Hepatocyte (in vitro differentiated cells): ENCODE data around the gene EPHA6. TPM values are rescaled to one million over a fixed set of nuclear protein-coding genes. Genes with fewer than 3 reads are reported as not detected.

Experiments used
- DNase-seq: peaks from one replicate; pipeline ENCODE4 v3.0.0-alpha.2; 2016; ENCODE audit warnings: low spot score
- H2AFZ ChIP-seq: fragments of 200-600 bp; sonication (generic); 2 replicates; pipeline ENCODE4 v1.6.0; 2016; ENCODE audit warnings: antibody characterized with exemption, mild to moderate bottlenecking
- H3K27ac ChIP-seq: fragments of 200-600 bp; sonication (generic); 2 replicates; pipeline ENCODE4 v1.5.1; 2016; ENCODE audit warnings: mild to moderate bottlenecking
- H3K27me3 ChIP-seq: fragments of 200-600 bp; sonication (generic); 2 replicates; pipeline ENCODE4 v1.6.1; 2016
- H3K36me3 ChIP-seq: fragments of 200-600 bp; sonication (generic); replicated peaks from 2 replicates; pipeline ENCODE4 v1.5.1; 2016; ENCODE audit warnings: low read depth; ENCODE audit not compliant: insufficient read depth
- H3K4me1 ChIP-seq: fragments of 200-600 bp; sonication (generic); 2 replicates; pipeline ENCODE4 v1.5.1; 2016; ENCODE audit warnings: mild to moderate bottlenecking, moderate library complexity; ENCODE audit not compliant: insufficient read depth
- H3K4me2 ChIP-seq: fragments of 200-600 bp; sonication (generic); 2 replicates; pipeline ENCODE4 v1.6.0; 2016
- H3K4me3 ChIP-seq: fragments of 200-600 bp; sonication (generic); 2 replicates; pipeline ENCODE4 v1.5.1; 2016; ENCODE audit warnings: mild to moderate bottlenecking
- H3K79me2 ChIP-seq: fragments of 200-600 bp; sonication (generic); 2 replicates; pipeline ENCODE4 v1.6.0; 2017; ENCODE audit warnings: mild to moderate bottlenecking
- H3K9me2 ChIP-seq: fragments of 200-600 bp; sonication (generic); replicated peaks from 2 replicates; pipeline ENCODE4 v1.6.0; 2017; ENCODE audit warnings: mild to moderate bottlenecking; ENCODE audit not compliant: insufficient read depth
- H3K9me3 ChIP-seq: fragments of 200-600 bp; sonication (generic); 2 replicates; pipeline ENCODE4 v1.5.1; 2016; ENCODE audit warnings: low read depth, mild to moderate bottlenecking
- H4K20me1 ChIP-seq: fragments of 200-600 bp; sonication (generic); 2 replicates; pipeline ENCODE4 v1.6.0; 2016; ENCODE audit warnings: mild to moderate bottlenecking; ENCODE audit not compliant: insufficient read depth, poor library complexity, severe bottlenecking
- CTCF ChIP-seq: fragments of 200-600 bp; sonication (generic); IDR thresholded peaks from 2 replicates; pipeline ENCODE4 v1.5.1; 2016; ENCODE audit warnings: antibody characterized with exemption, mild to moderate bottlenecking; ENCODE audit not compliant: poor library complexity
- EZH2 ChIP-seq: fragments of 200-600 bp; sonication (generic); IDR thresholded peaks from 2 replicates; pipeline ENCODE4 v1.6.1; 2016; ENCODE audit warnings: antibody characterized with exemption, mild to moderate bottlenecking, borderline replicate concordance
- EZH2phosphoT487 ChIP-seq: fragments of 200-600 bp; sonication (generic); IDR thresholded peaks from one replicate; pipeline ENCODE4 v1.6.1; 2018; ENCODE audit warnings: antibody characterized with exemption, mild to moderate bottlenecking, low read depth, moderate library complexity; ENCODE audit not compliant: unreplicated experiment, severe bottlenecking
- WGBS: methylation state at CpG from one replicate; pipeline ENCODE4 v1.1.6; 2016; ENCODE audit warnings: low lambda C conversion rate; ENCODE audit errors: missing lambda C conversion rate; 5-methylcytosine and 5-hydroxymethylcytosine counted together
- polyA plus RNA-seq: library from polyadenylated mRNA; unstranded; fragments of >200 nt; fragmentation: Nextera tagmentation; extraction: Ambion mirVana; gene quantifications from 2 replicates; pipeline ENCODE4 v1.2.1, GENCODE V29; 2016
- total RNA-seq: library from RNA; depleted of rRNA; stranded (reverse); fragments of >200 nt; gene quantifications from 2 replicates; pipeline ENCODE4 v1.2.3, GENCODE V29; 2014

The EPHA6 gene
- total and polyA plus RNA-seq, 2 experiments from 2014 or later, result 3.4 to 16.7 TPM

GRCh38 chr3:97200387-97200786 is 386.0 kb downstream of the EPHA6 start:
- no peak overlapping the region for H3K4me3 ChIP-seq
- no peaks in the 10 kb centered on the region for H3K9me3 ChIP-seq
- H3K36me3 ChIP-seq, result no peaks in the 10 kb centered on the region
- no peak overlapping the region for H3K27ac ChIP-seq
- no peak for DNase-seq
- H4K20me1 ChIP-seq, result no peaks in the 10 kb centered on the region
- H3K79me2 ChIP-seq, result no peaks in the 10 kb centered on the region
- H3K9me2 ChIP-seq, result no peaks in the 10 kb centered on the region
- H3K4me2 ChIP-seq, result no peak overlapping the region
- no peaks in the 10 kb centered on the region for H3K4me1 ChIP-seq
- no peak for TF ChIP-seq EZH2
- TF ChIP-seq CTCF, result no peak
- TF ChIP-seq EZH2phosphoT487, result no peak
- WGBS, result 83% methylated on average over 3 of the region's 3 CpGs
- no peaks in the 10 kb centered on the region for H3K27me3 ChIP-seq
- H2AFZ ChIP-seq, result no peak overlapping the region

- H3K27me3 ChIP-seq, result no peaks in the 10 kb centered on the region
- no peak overlapping the region for H3K27ac ChIP-seq
- no peaks in the 10 kb centered on the region for H3K9me2 ChIP-seq
- no peaks in the 10 kb centered on the region for H3K9me3 ChIP-seq
- H2AFZ ChIP-seq, result no peak overlapping the region
- H3K4me2 ChIP-seq, result no peak overlapping the region
- H3K4me3 ChIP-seq, result no peak overlapping the region
- H3K79me2 ChIP-seq, result no peaks in the 10 kb centered on the region
- WGBS, result 85% methylated on average over 2 of the region's 2 CpGs
- no peaks in the 10 kb centered on the region for H3K4me1 ChIP-seq
- no peaks in the 10 kb centered on the region for H3K36me3 ChIP-seq
- no peak for DNase-seq
- no peak for TF ChIP-seq EZH2
- TF ChIP-seq CTCF, result no peak
- TF ChIP-seq EZH2phosphoT487, result no peak
- H4K20me1 ChIP-seq, result no peaks in the 10 kb centered on the region
Observed at GRCh38 chr3:97201814-97202213, 387.4 kb downstream of the EPHA6 start.

GRCh38 chr3:97228966-97229365 is 414.6 kb downstream of the EPHA6 start:
- Histone ChIP-seq H3K4me1 (peaks cover 10% of the 10 kb centered on the region), H3K27ac (no peak overlapping the region), H3K4me3 (no peak overlapping the region), H2AFZ (no peak overlapping the region), H4K20me1 (no peaks in the 10 kb centered on the region), H3K9me2 (no peaks in the 10 kb centered on the region), H3K4me2 (peak overlapping the region; percentile 3), H3K79me2 (no peaks in the 10 kb centered on the region), H3K36me3 (no peaks in the 10 kb centered on the region), H3K27me3 (no peaks in the 10 kb centered on the region), H3K9me3 (no peaks in the 10 kb centered on the region)
- whole genome bisulfite sequencing, result 43% methylated on average over 1 of the region's 1 CpG
- DNase-seq, result no peak
- no peak for TF ChIP-seq EZH2
- TF ChIP-seq EZH2phosphoT487, result no peak
- no peak for TF ChIP-seq CTCF

GRCh38 chr3:97230486-97230885 is 416.1 kb downstream of the EPHA6 start:
- H3K9me3 ChIP-seq, result no peaks in the 10 kb centered on the region
- H3K27ac ChIP-seq, result no peak overlapping the region
- WGBS, result 68% methylated on average over 3 of the region's 3 CpGs
- H3K4me2 ChIP-seq, result no peak overlapping the region
- TF ChIP-seq CTCF (no peak), EZH2 (no peak), EZH2phosphoT487 (no peak)
- H2AFZ ChIP-seq, result no peak overlapping the region
- no peak overlapping the region for H3K4me3 ChIP-seq
- peaks cover 11% of the 10 kb centered on the region for H3K4me1 ChIP-seq
- no peaks in the 10 kb centered on the region for H3K27me3 ChIP-seq
- no peaks in the 10 kb centered on the region for H4K20me1 ChIP-seq
- no peaks in the 10 kb centered on the region for H3K36me3 ChIP-seq
- H3K9me2 ChIP-seq, result no peaks in the 10 kb centered on the region
- no peak for DNase-seq
- no peaks in the 10 kb centered on the region for H3K79me2 ChIP-seq
